Activated CD4-positive, alpha-beta T cell treated with anti-CD3 and anti-CD28 coated beads for 4 hours (primary cell): ENCODE data around the gene CSTF3.
"Not testable (repeated sequence)": the region's sequence is repeated elsewhere in the genome, so short reads cannot be mapped to it uniquely, and the experiment has no call there.

Experiments
- DNase-seq, 2 donors: peaks; one replicate each; pipeline ENCODE4 v3.0.0-alpha.2; 2020

Gene CSTF3

DNA sequence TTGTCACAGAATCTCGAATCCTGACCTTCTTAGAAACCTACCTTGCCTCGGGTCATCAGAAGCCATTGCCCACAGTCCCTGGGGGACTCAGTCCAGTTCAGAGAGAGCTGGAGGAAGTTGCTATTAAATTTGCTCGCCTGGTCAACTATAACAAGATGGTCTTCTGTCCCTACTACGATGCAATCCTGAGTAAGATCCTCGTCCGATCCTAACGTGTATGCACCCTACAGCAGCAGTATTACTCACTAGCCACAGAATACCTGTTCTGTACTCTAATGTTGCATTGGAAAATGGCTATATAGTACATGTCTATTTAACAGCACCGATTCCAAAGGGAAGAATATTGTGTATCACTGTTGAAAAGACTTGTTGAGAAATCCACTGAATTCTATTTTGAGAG is 88.8 kb downstream of the CSTF3 start:
- DNase-seq: no peak

DNA sequence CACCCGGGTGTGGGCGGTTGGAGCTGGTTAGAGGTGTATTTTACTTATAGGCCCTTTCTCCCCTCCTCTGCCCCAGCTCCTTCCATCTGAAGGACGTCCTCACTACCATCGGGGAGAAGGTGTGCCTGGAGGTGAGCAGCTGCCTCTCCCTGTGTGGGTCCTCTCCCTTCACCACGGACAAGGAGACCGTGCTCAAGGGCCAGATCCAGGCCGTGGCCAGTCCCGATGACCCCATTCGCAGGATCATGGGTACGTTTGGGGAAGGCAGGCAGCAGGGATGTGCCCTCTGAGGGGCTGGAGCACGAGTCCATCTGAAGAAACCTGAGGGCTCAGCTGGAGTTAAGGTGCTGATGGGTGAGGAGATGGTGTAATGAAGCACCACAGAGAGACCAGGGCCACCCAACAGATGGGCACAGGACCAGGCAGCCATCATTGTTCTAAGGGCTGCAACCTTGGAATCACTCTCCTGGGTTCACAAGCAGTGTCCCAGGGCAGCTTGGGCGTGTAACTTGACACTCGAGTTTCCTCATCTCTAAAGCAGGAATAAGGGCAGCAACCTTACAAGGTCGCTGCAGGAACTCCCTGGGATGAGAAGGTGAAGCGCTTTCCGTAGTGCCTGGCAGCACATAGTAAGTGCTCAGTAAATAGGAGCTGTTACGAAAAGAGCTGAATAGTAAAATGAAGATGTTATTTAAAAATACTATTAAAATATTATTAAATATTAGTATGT is 92.5 kb downstream of the CSTF3 start:
- no peak for DNase-seq

GRCh38 chr11:33067294-33067693 is 94.0 kb downstream of the CSTF3 start:
- no peak for DNase-seq

DNA sequence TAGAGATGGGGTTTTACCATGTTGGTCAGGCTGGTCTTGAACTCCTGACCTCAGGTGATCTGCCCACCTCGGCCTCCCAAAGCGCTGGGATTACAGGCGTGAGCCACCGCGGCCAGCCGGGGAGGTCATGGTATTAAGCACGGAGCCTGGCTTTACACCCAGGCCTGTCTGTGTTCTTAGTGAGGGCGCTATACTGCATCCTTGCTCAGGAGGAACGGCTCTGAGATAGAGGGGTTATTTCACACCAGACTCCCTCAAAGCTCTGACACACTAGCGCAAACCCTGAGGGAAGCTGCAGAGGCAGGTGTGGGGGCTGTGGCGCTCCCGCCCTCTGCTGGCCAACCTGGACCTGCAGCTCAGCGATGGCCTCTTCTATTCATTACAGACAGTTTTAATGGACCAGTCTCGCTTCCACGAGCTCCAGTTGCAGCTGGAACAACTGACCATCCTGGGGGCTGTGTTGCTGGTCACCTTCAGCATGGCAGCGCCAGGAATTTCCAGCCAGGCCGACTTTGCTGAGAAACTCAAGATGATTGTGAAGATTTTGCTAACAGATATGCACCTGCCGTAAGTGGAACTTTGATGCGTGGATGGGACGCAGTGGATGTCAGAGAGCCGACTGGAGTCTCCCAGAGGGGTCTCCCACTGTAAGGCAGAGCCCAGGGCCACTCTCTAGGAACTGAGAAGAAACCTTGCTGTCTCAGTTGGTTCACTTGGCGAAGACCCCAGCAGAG is 95.7 kb downstream of the CSTF3 start:
- DNase-seq: peak; percentile 66 to 74

- no peak for DNase-seq
Measured at GRCh38 chr11:33064866-33065265, 96.4 kb downstream of the CSTF3 start.

DNA sequence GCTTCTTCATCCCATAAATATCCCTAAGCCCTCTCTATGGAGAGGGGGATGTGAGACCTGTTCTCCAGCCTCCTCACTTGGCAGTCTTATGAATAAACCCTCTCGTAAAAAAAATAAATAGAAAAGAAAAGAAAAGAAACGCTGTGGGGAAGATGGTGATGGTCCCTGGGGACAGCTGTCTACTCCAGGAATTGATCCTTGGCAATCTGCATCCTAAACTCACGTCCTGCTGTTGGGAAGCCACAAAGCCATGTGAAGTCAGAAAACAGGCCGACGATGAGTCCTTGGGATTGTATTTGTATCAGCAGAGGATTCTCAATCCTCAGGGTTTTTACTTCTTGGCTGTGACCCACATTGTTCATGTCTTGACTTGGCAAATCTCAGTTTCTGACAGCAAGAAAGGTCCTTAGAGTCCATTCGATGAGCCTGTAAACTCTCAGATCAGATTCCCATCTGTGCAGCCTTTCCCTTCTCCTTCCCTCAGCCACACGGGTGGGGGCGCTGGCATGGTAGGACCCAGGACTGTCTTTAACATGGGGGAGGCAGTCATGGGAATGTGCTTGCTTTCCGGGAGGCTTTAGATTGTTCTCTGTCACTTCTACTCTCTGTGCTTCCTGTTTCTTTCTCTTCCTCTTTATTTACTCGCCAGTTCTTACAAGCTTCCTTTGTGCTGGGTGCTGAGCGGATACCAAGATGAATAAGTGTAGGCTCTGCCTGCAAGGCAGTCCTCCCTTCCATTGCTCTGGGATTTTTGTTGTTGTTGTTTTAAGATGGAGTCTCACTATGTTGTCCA is 97.1 kb downstream of the CSTF3 start:
- DNase-seq: no peak

- DNase-seq: no peak
Measured at GRCh38 chr11:33063326-33063881, 97.9 kb downstream of the CSTF3 start.

DNA sequence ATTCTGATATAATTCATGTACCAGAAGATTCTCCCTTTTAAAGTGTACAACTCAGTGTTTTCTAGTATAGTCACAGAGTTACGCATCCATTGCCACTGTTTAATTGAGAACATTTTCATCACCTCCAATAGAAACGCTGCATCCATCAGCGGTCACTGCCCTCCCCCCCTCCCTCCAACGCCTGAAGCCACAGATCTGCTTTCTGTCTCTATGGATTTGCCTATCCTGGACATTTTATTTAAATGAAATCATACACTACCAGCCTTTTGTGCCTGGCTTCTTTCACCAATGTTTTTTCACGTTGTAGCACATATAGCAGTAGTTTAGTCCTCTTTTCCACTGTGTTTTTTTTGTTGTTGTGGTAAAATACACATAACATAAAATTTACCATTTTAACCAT is 99.1 kb downstream of the CSTF3 start:
- DNase-seq: no peak

- DNase-seq: no peak
Measured at GRCh38 chr11:33060271-33060670, 101.0 kb downstream of the CSTF3 start.

- DNase-seq: no peak
Measured at GRCh38 chr11:33059331-33060007, 101.8 kb downstream of the CSTF3 start.

DNA sequence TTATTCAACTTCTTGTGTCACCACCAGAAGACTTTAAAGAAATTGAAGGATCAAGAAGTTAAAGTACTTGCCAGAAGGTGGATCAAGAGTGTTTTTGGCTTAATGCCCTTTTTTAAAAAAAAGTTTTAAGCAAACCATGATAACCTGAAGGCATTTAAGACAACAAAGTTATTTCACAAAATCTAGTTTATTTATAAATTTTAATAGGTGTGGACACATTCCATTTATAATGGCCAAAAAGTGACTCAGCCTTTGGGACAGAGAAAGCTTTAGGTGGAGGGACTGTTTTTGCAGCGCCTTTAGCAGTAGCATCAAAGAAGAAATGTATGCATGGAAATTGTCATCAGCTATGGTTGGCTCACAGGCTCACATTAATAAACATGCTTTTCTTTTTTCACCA is 104.0 kb downstream of the CSTF3 start:
- no peak for DNase-seq

DNA sequence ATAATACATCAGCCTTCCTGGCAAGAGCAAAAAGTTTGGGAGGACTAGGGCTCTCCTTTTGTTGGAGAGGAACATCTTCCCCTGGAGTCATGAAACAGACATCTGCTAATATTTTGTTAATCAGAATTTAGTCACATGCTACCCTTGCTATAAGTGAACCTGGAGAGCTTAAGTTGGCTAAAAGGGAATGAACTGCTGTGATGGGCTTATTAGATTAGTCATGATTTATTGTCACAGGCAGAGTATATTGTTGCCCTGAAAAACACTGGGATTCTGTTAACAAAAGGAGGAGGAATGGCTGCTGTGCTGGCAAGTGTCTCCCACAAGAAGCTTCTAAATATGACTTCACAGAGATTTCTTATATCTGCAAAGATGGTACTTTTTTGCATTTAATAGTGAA is 105.9 kb downstream of the CSTF3 start:
- no peak for DNase-seq

DNA sequence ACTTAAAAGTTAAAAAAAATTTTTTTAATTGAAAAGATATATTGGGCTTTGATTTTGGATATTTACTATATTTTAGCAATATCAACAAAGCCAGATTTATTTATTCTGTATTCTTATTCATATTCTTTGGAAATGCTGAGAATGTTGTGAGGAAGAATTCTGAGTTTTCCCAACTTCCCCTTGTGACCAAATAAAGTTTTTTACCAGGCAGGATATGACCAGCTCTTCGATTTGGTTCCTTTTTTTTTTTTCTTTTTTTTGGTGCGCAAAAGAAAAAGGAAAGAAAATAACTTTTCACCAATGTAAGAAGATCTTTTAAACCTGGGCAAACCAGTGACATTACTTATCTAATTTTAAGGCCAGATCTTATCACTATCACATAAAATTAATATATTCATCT is 109.0 kb downstream of the CSTF3 start:
- no peak for DNase-seq

GRCh38 chr11:33049565-33050408 is 111.5 kb downstream of the CSTF3 start:
- not testable (repeated sequence) for DNase-seq

GRCh38 chr11:33048701-33049100 is 112.6 kb downstream of the CSTF3 start:
- DNase-seq: not testable (repeated sequence)

GRCh38 chr11:33045551-33046255 is 115.6 kb downstream of the CSTF3 start:
- no peak for DNase-seq

GRCh38 chr11:33044285-33044756 is 117.0 kb downstream of the CSTF3 start:
- no peak for DNase-seq

GRCh38 chr11:33043221-33043830 is 118.0 kb downstream of the CSTF3 start:
- DNase-seq: no peak

GRCh38 chr11:33040862-33041453 is 120.3 kb downstream of the CSTF3 start:
- no peak for DNase-seq
